Measurements from ENCODE around the gene TEX2. TPM values are rescaled to one million over a fixed set of nuclear protein-coding genes. Genes with fewer than 3 reads are reported as not detected.
A peak's percentile ranks its signal among the peaks of the same experiment; 100 is the strongest.

The TEX2 gene
- total and polyA plus RNA-seq, 9 of the 15 experiments (the other 6 are each of a cell fraction or from before 2014, with no cell fraction given) = 4.1 to 27.6 (median 19.3) TPM

- no peak for TF ChIP-seq RREB1 (CRISPR knock-in tag; IDR thresholded peaks at IDR 0.05)
- no peak for TF ChIP-seq SNIP1 (IDR thresholded peaks at IDR 0.05; ENCODE audit: low read depth)
- TF ChIP-seq STAG1 (CRISPR knock-in tag; IDR thresholded peaks at IDR 0.05; ENCODE audit: borderline replicate concordance) = no peak; the same call in 1 of the 2 replicates
- TF ChIP-seq CTCF (IDR thresholded peaks at IDR 0.05 in 2 of 3, conservative IDR thresholded peaks at IDR 0.05 in 1 of 3; ENCODE audit: insufficient read depth in 2 of 3, low read depth in 1 of 3, low read length in 3 of 3) = peak; percentile 73 to 85 (median 79)
- no peak for TF ChIP-seq POLR2H (tag; IDR thresholded peaks at IDR 0.05; ENCODE audit: low read depth)
- no peak for TF ChIP-seq RBM39 (optimal IDR thresholded peaks at IDR 0.05; ENCODE audit: low read depth, low read length)
- TF ChIP-seq ZNF830 (CRISPR knock-in tag; IDR thresholded peaks at IDR 0.05) = no peak
- TF ChIP-seq TBL1XR1 (IDR thresholded peaks at IDR 0.05; ENCODE audit: low read length in 2 of 2) = no peak
- TF ChIP-seq FOXM1 (IDR thresholded peaks at IDR 0.05; ENCODE audit: low read depth) = no peak
- TF ChIP-seq FOXM1 (CRISPR knock-in tag; IDR thresholded peaks at IDR 0.05; ENCODE audit: low read depth) = no peak
- TF ChIP-seq ZNF644 (tag; IDR thresholded peaks at IDR 0.05; ENCODE audit: low read depth) = no peak
- no peak for TF ChIP-seq PRMT5 (CRISPR knock-in tag; IDR thresholded peaks at IDR 0.05)
- TF ChIP-seq IRF1 (CRISPR knock-in tag; IDR thresholded peaks at IDR 0.05; ENCODE audit: borderline replicate concordance) = no peak
- no peak for TF ChIP-seq ZNF146 (CRISPR knock-in tag; IDR thresholded peaks at IDR 0.05; ENCODE audit: unreplicated experiment)
- TF ChIP-seq ZNF75A (CRISPR knock-in tag; IDR thresholded peaks at IDR 0.05) = no peak
- TF ChIP-seq POLR2A (conservative IDR thresholded peaks at IDR 0.05) = no peak
- TF ChIP-seq THAP12 (CRISPR knock-in tag; IDR thresholded peaks at IDR 0.05) = no peak
- TF ChIP-seq CEBPG (CRISPR knock-in tag; IDR thresholded peaks at IDR 0.05) = no peak
- no peak for TF ChIP-seq CEBPG (tag; conservative IDR thresholded peaks at IDR 0.05 in 1 of 2, IDR thresholded peaks at IDR 0.05 in 1 of 2)
Observed at GRCh38 chr17:64306850-64307463, 43.9 kb upstream of the TEX2 start (continued).
